HG03280 (cell line): Measurements from ENCODE around the gene STPG4.

Experiments
- ATAC-seq: cut with Tn5 transposase; IDR thresholded peaks from one replicate; pipeline ENCODE4 v1.9.1; 2021; ENCODE audit warnings: mild to moderate bottlenecking, moderate library complexity; ENCODE audit not compliant: unreplicated experiment

STPG4 gene

DNA sequence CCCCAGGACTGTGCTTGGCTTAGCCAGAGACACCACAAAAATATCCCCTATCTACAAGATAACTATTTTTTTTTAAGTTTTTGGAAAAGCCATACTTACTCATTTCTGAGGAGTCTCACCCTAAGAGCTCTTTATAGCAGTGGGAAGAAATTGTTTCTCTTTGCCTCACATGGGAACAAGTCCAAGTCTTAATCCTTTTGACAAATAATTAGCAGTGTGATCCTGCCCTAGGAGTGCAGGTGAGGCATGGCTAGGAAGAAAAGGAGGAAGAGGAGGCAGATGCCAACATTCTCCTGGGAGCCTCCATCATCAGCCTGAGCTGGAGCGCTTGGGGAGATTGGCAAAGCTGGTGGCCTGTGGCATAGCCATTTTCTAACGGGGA is 115.6 kb downstream of the STPG4 start:
- ATAC-seq: no peak

DNA sequence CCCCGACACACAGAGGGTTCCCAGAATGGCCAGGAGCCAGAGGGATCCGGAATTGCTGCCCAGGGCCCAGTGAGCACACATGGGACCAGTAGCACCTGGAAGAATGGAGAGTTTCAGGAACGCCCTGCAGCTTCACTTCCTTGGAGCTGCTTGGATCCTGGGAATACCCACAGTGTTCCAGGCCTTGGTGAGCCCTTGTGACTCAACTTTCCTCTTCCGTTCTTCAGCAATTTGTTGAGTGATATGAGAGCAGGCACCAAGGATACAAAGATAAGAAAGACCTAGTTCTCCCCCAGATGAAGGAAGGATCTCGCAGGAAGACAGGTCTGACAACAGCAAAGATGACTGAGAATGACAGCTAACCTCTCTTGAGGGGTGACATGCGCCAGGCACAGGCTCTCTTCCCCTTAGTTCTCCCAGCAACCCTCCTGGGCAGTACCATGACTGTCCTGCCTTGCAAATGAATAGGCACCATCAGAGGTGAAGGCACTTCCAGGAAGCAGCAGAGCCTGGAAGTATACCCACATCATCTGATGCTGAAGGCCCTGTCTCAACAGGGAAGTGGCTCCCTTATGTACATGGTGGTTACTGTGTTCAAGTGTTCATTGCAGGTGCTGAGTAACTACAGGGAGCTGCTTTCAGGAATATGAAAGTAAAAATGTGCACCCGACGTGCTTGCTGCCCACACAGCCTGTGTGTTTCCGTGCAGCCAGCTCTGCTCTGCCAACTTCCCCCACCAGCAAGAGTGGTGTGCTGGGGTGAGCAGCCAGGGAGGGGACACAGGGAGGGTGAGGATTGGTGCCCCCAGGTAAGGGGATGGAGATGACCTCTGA is 116.2 kb downstream of the STPG4 start:
- ATAC-seq: peak; percentile 56

DNA sequence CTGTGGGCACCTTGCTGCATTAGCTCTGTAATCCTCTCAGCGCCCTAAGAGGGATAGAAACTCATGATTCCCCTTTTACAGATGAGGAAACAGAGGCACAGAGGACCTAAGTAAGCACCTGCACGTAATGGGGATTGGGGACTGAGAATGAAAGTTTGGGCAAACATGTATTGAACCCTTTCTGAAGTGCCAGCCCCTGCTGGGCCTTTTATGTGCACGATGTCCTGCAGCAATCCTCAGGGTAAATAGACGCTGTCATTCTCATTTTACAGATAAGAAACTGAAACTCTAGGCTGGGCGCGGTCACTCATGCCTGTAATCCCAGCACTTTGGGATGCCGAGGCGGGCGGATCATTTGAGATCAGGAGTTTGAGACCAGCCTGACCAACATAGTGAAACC is 117.4 kb downstream of the STPG4 start:
- ATAC-seq: no peak
